ENCODE results near the gene GLT1D1.
"Not testable (repeated sequence)": the region's sequence is repeated elsewhere in the genome, so short reads cannot be mapped to it uniquely, and the experiment has no call there.

The GLT1D1 gene

DNA sequence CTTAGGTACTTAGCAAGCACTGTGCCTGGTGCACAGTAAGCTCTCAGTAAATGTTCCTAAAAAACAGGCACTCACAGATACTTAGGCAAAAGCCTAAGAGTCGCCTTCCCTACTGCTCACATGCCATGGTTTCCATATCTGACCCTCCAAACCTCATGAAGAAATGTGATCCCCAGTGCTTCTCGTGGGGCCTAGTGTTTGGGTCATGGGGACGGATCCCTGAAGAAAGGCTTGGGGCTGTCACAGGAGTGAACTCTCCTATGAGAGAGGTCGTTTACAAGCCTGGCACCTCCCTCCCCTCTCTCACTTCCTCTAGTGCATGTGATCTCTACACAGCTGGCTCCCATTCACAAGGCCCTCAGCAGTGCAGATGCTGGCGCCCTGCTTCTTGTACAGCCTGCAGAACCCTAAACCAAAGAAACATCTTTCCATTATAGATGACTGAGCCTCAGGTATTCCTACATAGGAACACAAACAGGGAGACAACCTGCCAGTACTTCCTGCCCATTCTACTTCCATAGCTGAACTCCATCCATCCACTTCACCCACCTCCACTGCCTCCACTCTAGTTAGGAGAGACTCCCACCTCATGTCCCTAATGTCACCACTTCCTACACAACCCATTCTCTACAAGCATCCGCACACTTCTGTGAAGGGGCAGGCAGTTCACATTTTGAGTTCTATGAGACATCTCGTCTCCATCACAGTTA lies 32.4 kb upstream of the GLT1D1 start:
- peak; percentile 44 for DNase-seq

DNA sequence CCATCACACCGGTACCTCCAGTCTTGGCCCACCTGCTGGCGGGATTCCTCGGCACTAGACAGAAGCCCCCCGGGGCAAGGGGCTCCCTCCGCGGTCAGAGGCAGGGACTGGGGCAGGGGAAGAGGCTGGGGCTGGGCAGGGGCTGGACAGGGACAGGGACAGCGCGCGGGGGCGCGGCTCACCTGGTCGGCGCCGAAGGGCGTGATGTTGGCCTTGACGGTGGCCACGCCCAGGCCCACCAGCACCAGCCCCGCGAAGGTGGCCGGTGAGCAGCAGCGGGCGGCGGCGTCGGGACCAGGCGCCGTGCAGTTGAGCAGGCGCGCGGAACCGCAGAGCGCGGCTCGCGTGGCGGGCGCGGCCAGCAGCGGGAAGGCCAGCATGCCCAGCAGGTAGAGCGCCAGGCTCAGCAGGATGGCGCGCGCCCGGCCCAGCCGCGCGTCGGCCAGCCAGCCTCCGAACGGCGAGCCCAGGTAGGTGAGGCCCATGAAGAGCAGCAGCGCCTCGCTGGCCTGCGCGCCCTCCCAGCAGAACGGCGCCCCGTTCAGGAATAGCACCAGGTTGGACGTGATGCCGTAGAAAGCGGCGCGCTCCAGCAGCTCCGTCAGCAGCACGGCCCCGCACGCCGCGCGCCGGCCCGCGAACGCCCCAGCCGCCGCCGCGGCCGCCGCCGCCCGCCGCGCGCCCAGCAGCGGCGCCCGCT lies 29.9 kb upstream of the GLT1D1 start:
- no peak for DNase-seq

DNA sequence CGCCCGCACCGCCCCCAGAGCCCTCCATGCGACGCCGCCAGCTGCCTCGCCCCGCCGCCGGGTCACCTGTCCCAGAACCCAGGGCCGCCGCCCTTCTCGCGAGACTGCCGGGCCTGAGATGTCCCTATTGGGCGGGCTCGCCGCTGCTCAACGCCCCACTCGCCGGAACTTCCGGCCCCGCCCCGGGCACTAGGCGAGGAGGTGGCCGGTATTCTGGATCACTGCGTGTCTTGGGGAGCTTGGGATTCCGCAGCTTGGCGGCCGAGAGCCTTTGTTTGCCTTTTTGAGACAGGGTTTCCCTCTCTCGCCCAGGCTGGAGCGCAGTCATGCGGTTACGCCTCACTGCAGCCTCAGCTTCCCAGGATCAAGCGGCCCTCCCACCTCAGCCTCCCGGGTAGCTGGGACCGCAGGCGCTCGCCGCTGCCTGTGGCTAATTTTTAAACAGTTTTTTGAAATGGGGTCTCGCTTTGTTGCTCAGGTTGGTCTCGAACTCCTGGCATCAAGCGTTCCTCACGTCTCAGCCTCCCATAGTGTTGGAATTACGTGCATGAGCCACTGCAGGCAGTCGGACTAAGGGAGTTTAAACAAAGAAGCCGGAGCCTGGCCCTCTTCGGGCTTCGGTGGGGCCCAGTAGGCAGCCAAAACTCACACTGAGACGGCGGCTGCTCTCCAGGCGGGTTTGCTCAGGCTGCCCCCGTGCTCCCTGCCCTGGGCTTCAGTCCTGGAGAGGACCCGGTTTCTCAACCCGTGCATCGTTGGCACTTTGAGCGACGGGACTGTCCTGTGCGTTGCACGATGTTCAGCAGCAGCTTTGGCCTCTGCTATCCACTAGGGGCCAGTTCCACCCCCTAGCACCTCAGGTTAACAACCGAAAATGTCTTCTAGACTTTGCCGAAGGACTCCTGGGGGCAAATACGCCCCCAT lies 29.1 kb upstream of the GLT1D1 start, which contains the start of gene SLC15A4:
TSS of gene SLC15A4 (minus strand) at position 43 of the 924 bp plus-strand sequence. CDS start at position 28, 15 bp downstream.
- peak; percentile 62 for DNase-seq

DNA sequence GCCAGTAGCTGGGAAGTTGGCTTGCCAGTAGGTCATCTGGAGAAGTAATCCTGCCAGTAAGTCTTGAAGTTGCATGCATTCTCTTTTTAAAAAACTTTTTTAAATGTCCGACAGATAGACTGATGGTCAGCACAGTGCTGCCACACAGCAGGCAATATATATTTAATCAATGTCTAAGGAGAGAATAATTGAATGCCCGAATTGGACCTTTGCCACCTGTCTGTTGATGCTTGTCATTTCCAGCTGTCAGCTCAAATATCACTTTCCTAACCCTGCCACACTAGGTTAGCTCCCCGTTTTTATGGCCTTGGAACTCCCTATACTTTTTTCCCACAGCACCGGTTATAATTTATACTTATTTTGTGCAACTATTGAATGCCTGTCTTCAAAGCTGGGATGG lies 27.4 kb upstream of the GLT1D1 start:
- no peak for DNase-seq

DNA sequence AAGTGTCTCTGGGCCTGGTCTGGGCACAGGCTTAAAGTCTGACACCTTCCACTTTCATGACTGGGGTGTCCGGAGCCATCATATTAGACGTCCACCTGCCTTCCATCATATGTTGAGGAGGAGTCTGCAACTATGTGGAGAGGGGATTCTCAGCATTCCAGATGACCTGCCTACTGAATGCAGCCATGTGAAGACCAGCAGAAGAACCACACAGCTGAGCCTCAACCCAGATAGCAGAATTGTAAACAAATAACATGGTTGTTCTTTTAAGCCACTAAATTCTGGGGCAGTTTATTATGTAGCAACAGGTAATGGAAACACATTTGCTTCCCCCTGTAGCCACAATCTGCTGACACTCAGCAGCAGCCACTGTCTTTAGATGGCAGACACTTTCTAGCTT lies 25.6 kb upstream of the GLT1D1 start:
- DNase-seq = no peak

DNA sequence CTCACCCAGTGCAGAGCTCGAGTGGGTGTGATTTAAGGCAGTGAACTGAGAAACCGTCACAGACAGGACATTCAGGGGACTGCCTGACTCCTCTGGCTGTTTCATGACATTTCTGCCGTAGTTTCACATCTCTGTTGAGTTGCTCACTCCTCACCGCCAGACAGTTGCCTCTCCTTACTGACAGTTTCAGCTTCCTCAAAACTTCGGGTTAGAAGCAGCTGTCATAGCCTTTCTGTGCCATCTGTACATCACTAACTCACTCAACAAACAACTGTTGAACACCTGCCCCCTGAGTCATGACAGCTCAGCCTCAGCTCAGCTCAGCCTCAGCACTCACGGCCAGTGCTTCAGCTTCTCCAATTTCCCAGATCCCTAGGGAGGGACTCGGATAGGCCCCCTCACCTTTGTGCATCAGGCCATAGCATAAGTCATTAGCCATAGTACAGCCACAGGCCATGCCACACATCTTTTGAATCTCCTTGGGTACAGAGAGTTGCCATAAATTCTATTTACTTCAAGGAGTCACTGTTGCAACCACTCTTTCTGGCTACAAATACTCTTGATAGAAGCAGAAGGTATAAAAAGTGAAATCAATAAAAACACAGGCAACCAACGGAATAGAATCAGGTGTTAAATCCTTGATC lies 23.3 kb upstream of the GLT1D1 start:
- DNase-seq = peak; percentile 95

DNA sequence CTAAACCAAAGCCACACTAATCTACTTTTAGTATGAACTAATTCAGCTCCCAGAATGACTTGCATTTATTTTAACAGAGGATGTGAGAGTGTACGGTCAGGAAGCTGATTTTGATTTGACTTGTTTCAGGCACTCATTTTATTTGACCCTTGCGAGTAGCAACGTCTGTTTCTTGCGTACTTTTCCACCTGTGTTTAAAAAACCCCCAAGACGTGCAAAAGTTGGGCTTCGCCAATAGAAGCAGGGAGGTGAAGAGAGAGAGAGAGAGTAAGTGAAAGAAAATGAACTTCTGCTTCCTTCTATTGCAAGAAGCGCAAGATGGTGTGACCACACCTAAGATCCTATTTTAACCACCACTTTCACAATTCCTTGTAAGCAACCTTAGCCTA lies 22.8 kb upstream of the GLT1D1 start:
- DNase-seq = peak; percentile 61

- no peak for DNase-seq
Observed at GRCh38 chr12:128833418-128833817, 19.9 kb upstream of the GLT1D1 start.

DNA sequence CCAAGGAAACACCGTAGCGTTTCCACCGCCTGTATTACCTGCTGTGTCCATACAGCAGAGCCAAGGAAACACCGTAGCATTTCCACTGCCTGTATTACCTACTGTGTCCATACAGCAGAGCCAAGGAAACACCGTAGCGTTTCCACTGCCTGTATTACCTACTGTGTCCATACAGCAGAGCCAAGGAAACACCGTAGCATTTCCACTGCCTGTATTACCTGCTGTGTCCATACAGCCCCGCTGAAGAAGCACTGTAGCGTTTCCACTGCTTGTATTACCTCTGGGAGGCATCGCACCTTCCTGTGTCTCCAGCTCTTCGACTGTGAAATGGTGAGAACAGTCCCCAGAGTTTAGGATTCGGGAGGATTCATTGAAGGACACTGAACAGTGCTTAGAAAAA lies 13.4 kb upstream of the GLT1D1 start:
- not testable (repeated sequence) for DNase-seq

GRCh38 chr12:128840862-128841468 lies 12.3 kb upstream of the GLT1D1 start:
- no peak for DNase-seq

DNA sequence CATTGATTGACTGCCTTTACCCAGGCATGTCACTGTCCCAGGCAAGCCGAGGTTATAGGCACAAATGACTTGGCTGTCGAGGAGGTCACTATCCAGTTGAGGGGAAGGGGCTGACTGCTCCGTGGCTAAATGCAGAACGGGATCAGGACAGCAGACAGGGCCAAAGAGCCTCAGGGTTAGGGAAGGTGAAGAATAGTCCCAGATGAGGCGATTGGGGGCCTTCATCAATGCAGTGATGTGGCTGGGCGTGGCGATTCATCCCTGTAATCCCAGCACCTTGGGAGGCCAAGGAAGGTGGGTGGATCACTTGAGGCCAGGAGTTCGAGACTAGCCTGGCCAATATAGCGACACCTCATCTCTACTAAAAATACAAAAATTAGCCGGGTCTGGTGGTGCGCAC lies 10.7 kb upstream of the GLT1D1 start:
- DNase-seq = no peak

- DNase-seq = no peak
Observed at GRCh38 chr12:128843538-128843937, 9.7 kb upstream of the GLT1D1 start.

GRCh38 chr12:128844031-128844635 lies 9.1 kb upstream of the GLT1D1 start:
- DNase-seq = peak; percentile 15

DNA sequence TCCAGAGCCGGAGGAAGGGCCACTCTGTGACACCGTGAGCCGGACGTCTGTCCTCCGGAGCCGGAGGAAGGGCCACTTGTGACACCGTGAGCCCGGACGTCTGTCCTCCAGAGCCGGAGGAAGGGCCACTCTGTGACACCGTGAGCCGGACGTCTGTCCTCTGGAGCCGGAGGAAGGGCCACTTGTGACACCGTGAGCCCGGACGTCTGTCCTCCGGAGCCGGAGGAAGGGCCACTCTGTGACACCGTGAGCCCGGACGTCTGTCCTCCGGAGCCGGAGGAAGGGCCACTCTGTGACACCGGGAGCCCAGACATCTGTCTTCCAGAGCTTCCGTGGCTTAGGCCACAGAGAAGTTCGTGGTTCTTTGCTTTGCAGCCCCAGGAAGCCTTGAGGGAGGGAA lies 6.6 kb upstream of the GLT1D1 start:
- DNase-seq = not testable (repeated sequence)

GRCh38 chr12:128848371-128848770 lies 4.9 kb upstream of the GLT1D1 start:
- no peak for DNase-seq

- not testable (repeated sequence) for DNase-seq
Observed at GRCh38 chr12:128849806-128850205, 3.5 kb upstream of the GLT1D1 start.

GRCh38 chr12:128850400-128850799 lies 2.9 kb upstream of the GLT1D1 start:
- DNase-seq = no peak

GRCh38 chr12:128851429-128851828 lies 1.8 kb upstream of the GLT1D1 start:
- not testable (repeated sequence) for DNase-seq

- DNase-seq = no peak
Observed at GRCh38 chr12:128852026-128852698, 1.1 kb upstream of the GLT1D1 start.

DNA sequence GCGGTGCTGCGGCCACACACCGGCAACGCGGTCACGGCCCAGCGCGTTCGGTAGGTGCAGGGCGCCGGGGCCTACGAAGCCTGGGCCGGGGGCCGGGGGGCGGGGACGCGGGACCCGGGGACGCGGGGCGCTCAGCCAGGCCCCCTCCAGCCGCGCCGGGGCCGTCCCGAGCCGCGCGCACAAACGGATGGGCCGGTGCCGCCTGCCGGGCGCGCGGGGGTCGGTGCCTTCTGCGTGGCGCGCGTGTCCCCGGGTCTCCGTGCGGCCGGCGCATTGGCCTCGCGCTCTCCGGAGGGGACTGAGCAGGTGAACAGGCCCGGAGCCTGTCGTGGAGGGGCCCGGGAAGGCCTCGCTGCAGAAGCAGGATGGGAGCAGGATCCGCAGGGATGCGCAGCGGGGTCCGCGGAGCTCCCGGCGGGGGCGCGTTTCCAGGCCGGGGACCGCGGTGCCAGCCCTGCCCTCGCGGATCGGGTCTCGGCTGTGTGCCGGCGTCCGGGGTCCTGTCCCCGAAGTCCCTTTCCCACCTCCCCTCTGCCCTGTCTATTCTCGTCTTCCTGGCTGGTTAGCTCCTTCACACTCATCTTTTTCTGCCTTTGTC lies 421 bp downstream of the GLT1D1 start:
- no peak for DNase-seq

All from SIG-M5 (cell line).